Cardiac fibroblast (primary cell): Measurements from ENCODE around the gene SNCB.
A peak's percentile ranks its signal among the peaks of the same experiment; 100 is the strongest.

Experiments used
- DNase-seq, 2 donors: peaks; one replicate each; pipeline versions ENCODE4 v3.0.0 to v3.0.0-alpha.2; 2010; ENCODE audit warnings: low read depth in 2 of 2
- H3K4me3 ChIP-seq, 2 donors: replicated peaks in 1 of 2; 1 replicate in 1 of 2; 2 replicates in 1 of 2; pipeline ENCODE4 v1.5.1; 2011; ENCODE audit warnings: low read depth in 2 of 2, low read length in 2 of 2, mild to moderate bottlenecking in 2 of 2, moderate library complexity in 1 of 2
- CTCF ChIP-seq: IDR thresholded peaks from one replicate; pipeline ENCODE4 v1.5.1; 2011; ENCODE audit warnings: low read depth, mild to moderate bottlenecking, low read length, inconsistent platforms

The SNCB gene

GRCh38 chr5:176610435-176610773 is 19.9 kb downstream of the SNCB start:
- peak overlapping the region; percentile 65 to 68 for H3K4me3 ChIP-seq
- no peak for DNase-seq
- TF ChIP-seq CTCF: no peak

GRCh38 chr5:176609724-176610434 is 20.5 kb downstream of the SNCB start, which contains the start of gene GPRIN1:
TSS of gene GPRIN1 (minus strand) at chr5:176610156. CDS start at chr5:176599834, 10,322 bp downstream.
- DNase-seq: peak; percentile 44 to 56
- peak within 1 kb of the TSS; percentile 65 to 68 for H3K4me3 ChIP-seq
- TF ChIP-seq CTCF: no peak

GRCh38 chr5:176608937-176609723 is 21.2 kb downstream of the SNCB start:
- no peak for DNase-seq
- H3K4me3 ChIP-seq: peak overlapping the region; percentile 46 to 68
- no peak for TF ChIP-seq CTCF

- TF ChIP-seq CTCF: no peak
- H3K4me3 ChIP-seq: no peak overlapping the region
- no peak for DNase-seq
Observed at GRCh38 chr5:176608142-176608705, 22.1 kb downstream of the SNCB start.

- DNase-seq: no peak
- H3K4me3 ChIP-seq: no peak overlapping the region
- TF ChIP-seq CTCF: no peak
Observed at GRCh38 chr5:176606875-176607274, 23.5 kb downstream of the SNCB start.

GRCh38 chr5:176606032-176606431 is 24.3 kb downstream of the SNCB start:
- TF ChIP-seq CTCF: no peak
- H3K4me3 ChIP-seq: no peak overlapping the region
- no peak for DNase-seq
